Stimulated activated CD4-positive, alpha-beta T cell treated with anti-CD3 and anti-CD28 coated beads, Interleukin-4, amount 100 ng/mL, for 24 hours (primary cell): Measurements from ENCODE around the gene GPR183.

Experiments
- DNase-seq: peaks from one replicate; pipeline ENCODE4 v3.0.0-alpha.2; 2020

GPR183 gene

GRCh38 chr13:99339230-99339721 is 32.1 kb upstream of the GPR183 start:
- DNase-seq: no peak

GRCh38 chr13:99335603-99336002 is 28.4 kb upstream of the GPR183 start:
- no peak for DNase-seq

- DNase-seq: no peak
Observed at GRCh38 chr13:99335087-99335486, 27.9 kb upstream of the GPR183 start.

GRCh38 chr13:99334221-99334620 is 27.0 kb upstream of the GPR183 start:
- no peak for DNase-seq

- no peak for DNase-seq
Observed at GRCh38 chr13:99332456-99332855, 25.3 kb upstream of the GPR183 start.

GRCh38 chr13:99331881-99332293 is 24.7 kb upstream of the GPR183 start:
- DNase-seq: no peak

- DNase-seq: no peak
Observed at GRCh38 chr13:99330942-99331341, 23.7 kb upstream of the GPR183 start.

- DNase-seq: no peak
Observed at GRCh38 chr13:99329477-99329876, 22.3 kb upstream of the GPR183 start.

GRCh38 chr13:99327761-99328160 is 20.6 kb upstream of the GPR183 start:
- no peak for DNase-seq

- no peak for DNase-seq
Observed at GRCh38 chr13:99327126-99327525, 19.9 kb upstream of the GPR183 start.

- DNase-seq: no peak
Observed at GRCh38 chr13:99326012-99326411, 18.8 kb upstream of the GPR183 start.

- DNase-seq: no peak
Observed at GRCh38 chr13:99323488-99323887, 16.3 kb upstream of the GPR183 start.

- peak; percentile 50 for DNase-seq
Observed at GRCh38 chr13:99322297-99323103, 15.3 kb upstream of the GPR183 start.

- no peak for DNase-seq
Observed at GRCh38 chr13:99321709-99322108, 14.5 kb upstream of the GPR183 start.

GRCh38 chr13:99320693-99321481 is 13.7 kb upstream of the GPR183 start:
- peak; percentile 26 for DNase-seq

GRCh38 chr13:99316657-99317256 is 9.6 kb upstream of the GPR183 start:
- DNase-seq: no peak

- no peak for DNase-seq
Observed at GRCh38 chr13:99316224-99316623, 9.0 kb upstream of the GPR183 start.

GRCh38 chr13:99315186-99315585 is 8.0 kb upstream of the GPR183 start:
- no peak for DNase-seq

GRCh38 chr13:99314640-99315176 is 7.5 kb upstream of the GPR183 start:
- DNase-seq: peak; percentile 82

GRCh38 chr13:99313941-99314340 is 6.7 kb upstream of the GPR183 start:
- DNase-seq: no peak

- no peak for DNase-seq
Observed at GRCh38 chr13:99313501-99313900, 6.3 kb upstream of the GPR183 start.

- no peak for DNase-seq
Observed at GRCh38 chr13:99312493-99312883, 5.3 kb upstream of the GPR183 start.

GRCh38 chr13:99311748-99312492 is 4.7 kb upstream of the GPR183 start:
- DNase-seq: no peak
